Mesothelial cell of epicardium (in vitro differentiated cells): ENCODE results near the gene SLC6A8. TPM values are rescaled to one million over a fixed set of nuclear protein-coding genes. Genes with fewer than 3 reads are reported as not detected.
"Not testable (repeated sequence)": the region's sequence is repeated elsewhere in the genome, so short reads cannot be mapped to it uniquely, and the experiment has no call there.

Experiments used
- DNase-seq, 2 experiments: peaks; one replicate each; pipeline ENCODE4 v3.0.0; 2021; ENCODE audit warnings: low spot score in 2 of 2; ENCODE audit not compliant: unreplicated experiment in 2 of 2
- H3K27ac Mint-ChIP-seq: 2 replicates; pipeline ENCODE4 v1.8.0; 2021; ENCODE audit warnings: mixed read lengths
- H3K27me3 Mint-ChIP-seq: 2 replicates; pipeline ENCODE4 v1.8.0; 2021; ENCODE audit warnings: low read depth, mixed read lengths
- H3K36me3 Mint-ChIP-seq: 2 replicates; pipeline ENCODE4 v1.8.0; 2021; ENCODE audit warnings: mixed read lengths
- H3K4me1 Mint-ChIP-seq: 2 replicates; pipeline ENCODE4 v1.8.0; 2021; ENCODE audit warnings: mixed read lengths
- H3K4me3 Mint-ChIP-seq: 2 replicates; pipeline ENCODE4 v1.8.0; 2021; ENCODE audit warnings: mild to moderate bottlenecking, moderate library complexity, mixed read lengths
- H3K9me3 Mint-ChIP-seq: 2 replicates; pipeline ENCODE4 v1.8.0; 2021; ENCODE audit warnings: mixed read lengths
- CTCF ChIP-seq: fragments of 200-600 bp; sonication (generic); IDR thresholded peaks from one replicate; pipeline ENCODE4 v1.5.0; 2021; ENCODE audit warnings: antibody characterized with exemption; ENCODE audit not compliant: unreplicated experiment
- total RNA-seq: library from RNA; stranded (reverse); gene quantifications from 3 replicates; pipeline ENCODE4 v1.2.1, GENCODE V29; 2021

Gene SLC6A8
- total RNA-seq, 1 donor from 2014 or later = 65.6 TPM

GRCh38 chrX:153702336-153703035, 14.8 kb downstream of the SLC6A8 start:
- Mint-ChIP-seq H3K36me3 (peaks cover 5% of the 10 kb centered on the region), H3K4me1 (no peaks in the 10 kb centered on the region), H3K27me3 (no peaks in the 10 kb centered on the region), H3K9me3 (peaks cover 4% of the 10 kb centered on the region), H3K4me3 (no peak overlapping the region), H3K27ac (no peak overlapping the region)
- TF ChIP-seq CTCF = no peak
- no peak for DNase-seq

- Mint-ChIP-seq H3K27me3 (no peaks in the 10 kb centered on the region), H3K4me3 (no peak overlapping the region), H3K36me3 (peaks cover 4% of the 10 kb centered on the region), H3K27ac (no peak overlapping the region), H3K4me1 (no peaks in the 10 kb centered on the region), H3K9me3 (no peaks in the 10 kb centered on the region)
- no peak for TF ChIP-seq CTCF
- no peak for DNase-seq
These were observed 15.3 kb downstream of the SLC6A8 start for GRCh38 chrX:153703036-153703370.

GRCh38 chrX:153704021-153704526, 16.3 kb downstream of the SLC6A8 start:
- TF ChIP-seq CTCF = no peak
- H3K4me3 Mint-ChIP-seq = no peak overlapping the region
- no peak for DNase-seq

GRCh38 chrX:153704631-153705402, 17.1 kb downstream of the SLC6A8 start:
- not testable (repeated sequence) for H3K27me3 Mint-ChIP-seq, H3K4me3 Mint-ChIP-seq, DNase-seq, H3K27ac Mint-ChIP-seq, H3K4me1 Mint-ChIP-seq, H3K36me3 Mint-ChIP-seq, H3K9me3 Mint-ChIP-seq

More at GRCh38 chrX:153704021-153704526, 16.3 kb downstream of the SLC6A8 start:
- Mint-ChIP-seq H3K27ac (no peak overlapping the region), H3K27me3 (no peaks in the 10 kb centered on the region), H3K9me3 (no peaks in the 10 kb centered on the region), H3K36me3 (no peaks in the 10 kb centered on the region), H3K4me1 (peaks cover 3% of the 10 kb centered on the region)

- not testable (repeated sequence) for H3K4me1 Mint-ChIP-seq, H3K9me3 Mint-ChIP-seq, H3K36me3 Mint-ChIP-seq, H3K4me3 Mint-ChIP-seq, H3K27ac Mint-ChIP-seq, H3K27me3 Mint-ChIP-seq, DNase-seq
These were observed 17.8 kb downstream of the SLC6A8 start for GRCh38 chrX:153705403-153706060.

- H3K27ac Mint-ChIP-seq = no peak overlapping the region
- no peak for DNase-seq
- no peak overlapping the region for H3K4me3 Mint-ChIP-seq
- TF ChIP-seq CTCF = no peak
- no peaks in the 10 kb centered on the region for H3K9me3 Mint-ChIP-seq
- H3K4me1 Mint-ChIP-seq = peaks cover 3% of the 10 kb centered on the region
- peaks cover 8% of the 10 kb centered on the region for H3K36me3 Mint-ChIP-seq
- no peaks in the 10 kb centered on the region for H3K27me3 Mint-ChIP-seq
These were observed 19.1 kb downstream of the SLC6A8 start for GRCh38 chrX:153706799-153707198.
